ENCODE measurements around the gene BCAS3. TPM values are rescaled to one million over a fixed set of nuclear protein-coding genes. Genes with fewer than 3 reads are reported as not detected.

The BCAS3 gene
- polyA plus RNA-seq, 3 donors: 10.3 to 19.1 (median 14.7) TPM

DNA sequence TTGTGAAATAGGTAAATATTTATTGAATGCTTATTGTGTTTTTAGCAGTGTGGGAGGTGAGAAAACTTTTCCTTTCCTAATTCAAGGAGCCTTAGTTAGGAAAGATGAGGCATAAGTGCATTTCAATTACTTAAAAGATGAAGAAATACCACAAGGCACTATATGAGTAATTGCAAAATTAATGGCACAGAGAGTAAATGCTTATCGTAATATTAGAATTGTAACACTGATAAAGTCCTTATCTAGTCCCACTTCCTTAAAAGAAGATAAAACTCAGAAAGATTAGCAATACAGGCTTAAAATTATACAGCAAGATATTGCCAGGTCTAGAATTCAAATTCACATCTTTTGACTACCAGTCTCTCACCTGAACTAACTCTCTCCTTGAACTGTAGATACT lies 489.4 kb downstream of the BCAS3 start:
- Mint-ChIP-seq H3K4me3 (no peak overlapping the region), H3K4me1 (no peaks in the 10 kb centered on the region), H3K36me3 (peaks cover 9 to 13% of the 10 kb centered on the region in 2 donors), H3K27ac (no peak overlapping the region), H3K27me3 (ENCODE audit: low read depth in 3 of 3) (no peaks in the 10 kb centered on the region), H3K9me3 (peaks cover 0 to 7% (median 4%) of the 10 kb centered on the region in 7 donors)
- Histone ChIP-seq H3K4me3 (replicated peaks in 1 of 3; ENCODE audit: low read depth in 2 of 3, low read length in 3 of 3) (no peak overlapping the region), H3K4me1 (ENCODE audit: control insufficient read depth in 1 of 2, insufficient read depth in 2 of 2, low read length in 2 of 2) (no peaks in the 10 kb centered on the region), H3K36me3 (replicated peaks in 1 of 2; ENCODE audit: control insufficient read depth in 1 of 2, insufficient read depth in 2 of 2, low read length in 2 of 2) (no peaks in the 10 kb centered on the region), H3K79me2 (ENCODE audit: insufficient read depth, low read length) (no peaks in the 10 kb centered on the region), H3K9me3 (replicated peaks in 1 of 2; ENCODE audit: control insufficient read depth in 1 of 2, insufficient read depth in 1 of 2, low read length in 2 of 2) (peaks cover 5 to 6% of the 10 kb centered on the region in 2 donors), H3K4me2 (replicated peaks; ENCODE audit: extremely low read depth, low read length, poor library complexity, severe bottlenecking) (no peak overlapping the region), H2AFZ (ENCODE audit: insufficient read depth, low read depth, low read length, poor library complexity, severe bottlenecking) (no peak overlapping the region), H3K27ac (ENCODE audit: low read depth in 1 of 2, low read length in 2 of 2) (no peak overlapping the region), H3K9ac (ENCODE audit: insufficient read depth, low read length, poor library complexity, severe bottlenecking) (no peak overlapping the region), H4K20me1 (ENCODE audit: insufficient read depth, low read length) (no peaks in the 10 kb centered on the region), H3K27me3 (ENCODE audit: control insufficient read depth in 2 of 2, insufficient read depth in 2 of 2, low read length in 2 of 2) (no peaks in the 10 kb centered on the region)
- intact Hi-C loops (cut with micrococcal nuclease): no loop called here
- no peak for DNase-seq
- TF ChIP-seq, protein P1, sequence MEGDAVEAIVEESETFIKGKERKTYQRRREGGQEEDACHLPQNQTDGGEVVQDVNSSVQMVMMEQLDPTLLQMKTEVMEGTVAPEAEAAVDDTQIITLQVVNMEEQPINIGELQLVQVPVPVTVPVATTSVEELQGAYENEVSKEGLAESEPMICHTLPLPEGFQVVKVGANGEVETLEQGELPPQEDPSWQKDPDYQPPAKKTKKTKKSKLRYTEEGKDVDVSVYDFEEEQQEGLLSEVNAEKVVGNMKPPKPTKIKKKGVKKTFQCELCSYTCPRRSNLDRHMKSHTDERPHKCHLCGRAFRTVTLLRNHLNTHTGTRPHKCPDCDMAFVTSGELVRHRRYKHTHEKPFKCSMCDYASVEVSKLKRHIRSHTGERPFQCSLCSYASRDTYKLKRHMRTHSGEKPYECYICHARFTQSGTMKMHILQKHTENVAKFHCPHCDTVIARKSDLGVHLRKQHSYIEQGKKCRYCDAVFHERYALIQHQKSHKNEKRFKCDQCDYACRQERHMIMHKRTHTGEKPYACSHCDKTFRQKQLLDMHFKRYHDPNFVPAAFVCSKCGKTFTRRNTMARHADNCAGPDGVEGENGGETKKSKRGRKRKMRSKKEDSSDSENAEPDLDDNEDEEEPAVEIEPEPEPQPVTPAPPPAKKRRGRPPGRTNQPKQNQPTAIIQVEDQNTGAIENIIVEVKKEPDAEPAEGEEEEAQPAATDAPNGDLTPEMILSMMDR (IDR thresholded peaks at IDR 0.05): no peak
- no CpG with 5 or more reads among the region's 1 CpG for WGBS (ENCODE audit: insufficient coverage)

DNA sequence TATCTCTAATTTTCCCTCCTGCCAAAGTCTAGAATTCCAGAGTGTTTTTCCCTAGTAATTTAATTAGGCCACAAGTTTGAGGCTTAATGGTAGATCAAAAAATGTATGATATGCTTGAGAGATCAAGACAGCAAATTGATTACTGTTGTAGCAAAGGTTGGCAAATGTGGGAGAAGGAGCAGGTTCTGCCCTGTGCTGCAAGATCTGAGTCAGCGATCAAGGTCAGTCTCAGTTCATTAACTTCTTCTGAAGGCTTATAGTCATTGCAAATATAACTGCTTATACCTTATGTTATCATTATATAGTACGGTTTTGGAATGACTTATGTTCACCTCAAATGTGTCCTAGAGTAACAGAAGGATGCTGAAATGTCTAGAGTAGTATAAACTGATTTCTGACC lies 490.9 kb downstream of the BCAS3 start:
- Histone ChIP-seq H3K4me2 (replicated peaks; ENCODE audit: extremely low read depth, low read length, poor library complexity, severe bottlenecking) (no peak overlapping the region), H3K4me1 (ENCODE audit: control insufficient read depth in 1 of 2, insufficient read depth in 2 of 2, low read length in 2 of 2) (no peaks in the 10 kb centered on the region), H3K9ac (ENCODE audit: insufficient read depth, low read length, poor library complexity, severe bottlenecking) (no peak overlapping the region), H3K4me3 (replicated peaks in 1 of 3; ENCODE audit: low read depth in 2 of 3, low read length in 3 of 3) (no peak overlapping the region), H3K9me3 (replicated peaks in 1 of 2; ENCODE audit: control insufficient read depth in 1 of 2, insufficient read depth in 1 of 2, low read length in 2 of 2) (peaks cover 5 to 6% of the 10 kb centered on the region in 2 donors), H3K79me2 (ENCODE audit: insufficient read depth, low read length) (no peaks in the 10 kb centered on the region), H3K27me3 (ENCODE audit: control insufficient read depth in 2 of 2, insufficient read depth in 2 of 2, low read length in 2 of 2) (no peaks in the 10 kb centered on the region), H4K20me1 (ENCODE audit: insufficient read depth, low read length) (no peaks in the 10 kb centered on the region), H2AFZ (ENCODE audit: insufficient read depth, low read depth, low read length, poor library complexity, severe bottlenecking) (no peak overlapping the region), H3K36me3 (replicated peaks in 1 of 2; ENCODE audit: control insufficient read depth in 1 of 2, insufficient read depth in 2 of 2, low read length in 2 of 2) (no peaks in the 10 kb centered on the region), H3K27ac (ENCODE audit: low read depth in 1 of 2, low read length in 2 of 2) (no peak overlapping the region)
- Mint-ChIP-seq H3K4me1 (no peaks in the 10 kb centered on the region), H3K4me3 (no peak overlapping the region), H3K27me3 (ENCODE audit: low read depth in 3 of 3) (no peaks in the 10 kb centered on the region), H3K27ac (no peak overlapping the region), H3K36me3 (peaks cover 9 to 14% of the 10 kb centered on the region in 2 donors), H3K9me3 (peaks cover 0 to 8% (median 4%) of the 10 kb centered on the region in 7 donors)
- TF ChIP-seq, protein P1 (IDR thresholded peaks at IDR 0.05): no peak
- no CpG with 5 or more reads among the region's 2 CpGs for WGBS (ENCODE audit: insufficient coverage)
- intact Hi-C loops (cut with micrococcal nuclease): no loop called here
- DNase-seq: no peak

Data from CD14-positive monocyte (primary cell).